Measurements from ENCODE around the gene SAMD4B. TPM values are rescaled to one million over a fixed set of nuclear protein-coding genes. Genes with fewer than 3 reads are reported as not detected.

SAMD4B gene
- total and polyA plus RNA-seq, 2 of the 8 experiments (the other 6 are each of a cell fraction or from before 2014, with no cell fraction given), result 137 to 158 TPM

- TF ChIP-seq MAX (IDR thresholded peaks at IDR 0.05) (no peak), POLR2A (IDR thresholded peaks at IDR 0.05; ENCODE audit: control extremely low read depth in 1 of 2, low read depth in 2 of 2, low read length in 2 of 2) (no peak), CBX5 (IDR thresholded peaks at IDR 0.05; ENCODE audit: low read depth, low read length) (no peak), CHD1 (IDR thresholded peaks at IDR 0.05; ENCODE audit: low read depth, low read length) (no peak), EZH2 (IDR thresholded peaks at IDR 0.05; ENCODE audit: low read depth, low read length, severe bottlenecking) (no peak), SUZ12 (IDR thresholded peaks at IDR 0.05; ENCODE audit: low read length) (no peak), TCF12 (IDR thresholded peaks at IDR 0.05; ENCODE audit: low read depth, low read length) (no peak)
These were observed 44.1 kb upstream of the SAMD4B start (continued) for GRCh38 chr19:39297931-39298634.

Measured in H1 (cell line).